ENCODE data around the gene CDKAL1.
A peak's percentile ranks its signal among the peaks of the same experiment; 100 is the strongest.

The CDKAL1 gene

GRCh38 chr6:20532881-20533280 lies 1.4 kb upstream of the CDKAL1 start:
- Histone ChIP-seq H3K9me3 (no peaks in the 10 kb centered on the region), H3K36me3 (no peaks in the 10 kb centered on the region), H3K27me3 (no peaks in the 10 kb centered on the region), H3K4me3 (ENCODE audit: low read depth, low read length) (no peak overlapping the region), H3K4me1 (peaks cover 9% of the 10 kb centered on the region)
- TF ChIP-seq, protein P1, sequence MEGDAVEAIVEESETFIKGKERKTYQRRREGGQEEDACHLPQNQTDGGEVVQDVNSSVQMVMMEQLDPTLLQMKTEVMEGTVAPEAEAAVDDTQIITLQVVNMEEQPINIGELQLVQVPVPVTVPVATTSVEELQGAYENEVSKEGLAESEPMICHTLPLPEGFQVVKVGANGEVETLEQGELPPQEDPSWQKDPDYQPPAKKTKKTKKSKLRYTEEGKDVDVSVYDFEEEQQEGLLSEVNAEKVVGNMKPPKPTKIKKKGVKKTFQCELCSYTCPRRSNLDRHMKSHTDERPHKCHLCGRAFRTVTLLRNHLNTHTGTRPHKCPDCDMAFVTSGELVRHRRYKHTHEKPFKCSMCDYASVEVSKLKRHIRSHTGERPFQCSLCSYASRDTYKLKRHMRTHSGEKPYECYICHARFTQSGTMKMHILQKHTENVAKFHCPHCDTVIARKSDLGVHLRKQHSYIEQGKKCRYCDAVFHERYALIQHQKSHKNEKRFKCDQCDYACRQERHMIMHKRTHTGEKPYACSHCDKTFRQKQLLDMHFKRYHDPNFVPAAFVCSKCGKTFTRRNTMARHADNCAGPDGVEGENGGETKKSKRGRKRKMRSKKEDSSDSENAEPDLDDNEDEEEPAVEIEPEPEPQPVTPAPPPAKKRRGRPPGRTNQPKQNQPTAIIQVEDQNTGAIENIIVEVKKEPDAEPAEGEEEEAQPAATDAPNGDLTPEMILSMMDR (IDR thresholded peaks at IDR 0.05; ENCODE audit: low read depth, low read length), result no peak
- DNase-seq, result no peak

DNA sequence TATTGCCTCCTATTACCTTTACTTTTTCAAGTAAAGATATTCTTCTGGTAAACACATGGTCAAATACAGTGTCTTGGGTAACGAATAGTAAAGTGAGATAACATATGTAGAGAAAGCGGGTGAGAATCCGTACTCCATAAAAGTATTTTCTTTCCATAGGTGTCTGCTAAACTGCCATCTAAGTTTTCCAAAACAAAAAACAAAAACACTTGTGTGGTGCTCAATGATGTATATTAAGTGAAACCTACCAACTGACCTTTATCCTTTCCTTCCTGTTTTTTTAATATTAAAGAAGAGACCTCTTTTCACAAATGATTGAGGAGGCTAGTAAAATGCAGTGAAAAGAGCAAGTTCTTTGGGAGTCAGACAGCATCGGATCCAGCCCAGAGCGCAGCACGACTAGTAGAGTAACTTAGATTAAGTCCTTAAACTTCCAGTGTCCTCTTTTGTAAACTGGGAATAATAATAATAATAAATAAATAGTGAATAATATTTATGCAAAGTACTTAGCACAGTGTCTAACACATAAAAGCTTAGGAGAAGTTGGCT lies 437 bp upstream of the CDKAL1 start:
- Histone ChIP-seq H3K4me3 (ENCODE audit: low read depth, low read length) (peak overlapping the region; percentile 99), H3K4me1 (peaks cover 6% of the 10 kb centered on the region), H3K27me3 (no peaks in the 10 kb centered on the region), H3K9me3 (no peaks in the 10 kb centered on the region), H3K36me3 (no peaks in the 10 kb centered on the region; the same call in 1 of the 2 replicates)
- TF ChIP-seq, protein P1 (IDR thresholded peaks at IDR 0.05; ENCODE audit: low read depth, low read length), result no peak
- DNase-seq, result no peak

DNA sequence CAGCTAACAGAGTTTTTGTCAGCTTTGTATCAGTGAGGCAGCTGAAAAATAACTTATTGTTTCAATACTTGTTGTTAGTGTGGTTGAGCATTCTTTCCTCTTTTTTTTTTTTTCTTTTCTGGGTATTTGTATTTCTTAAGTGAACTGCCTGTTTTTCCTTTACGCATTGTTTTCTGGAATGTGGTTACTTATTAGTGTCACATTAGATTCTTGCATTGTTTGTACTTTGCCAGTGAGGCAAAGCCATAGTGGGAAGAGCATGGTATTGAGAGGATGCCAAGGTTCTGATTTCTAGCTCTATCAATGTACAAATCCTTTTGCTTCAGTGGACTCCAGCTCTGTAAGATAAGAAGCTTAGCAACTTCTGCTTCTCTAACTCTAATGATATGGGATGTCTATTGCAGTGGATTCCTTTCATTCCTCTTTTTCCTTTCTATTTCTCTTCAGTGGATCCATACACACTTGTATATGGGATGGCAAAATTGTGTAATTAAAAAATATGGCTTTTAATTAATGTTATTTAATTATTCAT lies 3.9 kb downstream of the CDKAL1 start:
- Histone ChIP-seq H3K4me1 (peaks cover 6% of the 10 kb centered on the region), H3K9me3 (no peaks in the 10 kb centered on the region), H3K36me3 (peaks cover 8% of the 10 kb centered on the region; the same call in 1 of the 2 replicates), H3K4me3 (ENCODE audit: low read depth, low read length) (no peak overlapping the region), H3K27me3 (no peaks in the 10 kb centered on the region)
- TF ChIP-seq, protein P1 (IDR thresholded peaks at IDR 0.05; ENCODE audit: low read depth, low read length), result no peak
- DNase-seq, result no peak

DNA sequence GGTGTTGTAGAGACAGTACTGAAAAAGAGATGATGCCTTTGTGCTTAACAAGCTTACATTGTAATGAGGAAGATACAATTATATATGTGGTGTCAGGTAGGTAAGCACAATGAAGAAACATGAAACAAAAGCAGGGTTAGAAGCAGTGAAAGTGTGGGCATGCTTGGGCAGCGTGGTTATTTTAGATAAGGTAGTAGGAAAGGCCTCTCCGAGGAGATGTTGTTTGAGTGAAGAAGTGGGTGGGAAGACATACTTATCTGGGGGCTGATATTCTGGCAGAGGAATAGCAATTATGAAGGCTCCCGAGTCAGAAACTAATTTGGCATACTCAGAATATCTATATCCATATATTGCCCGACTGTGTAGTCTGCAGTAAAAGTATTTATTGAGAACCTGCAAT lies 4.7 kb downstream of the CDKAL1 start:
- H3K9me3 ChIP-seq, result no peaks in the 10 kb centered on the region
- TF ChIP-seq, protein P1 (IDR thresholded peaks at IDR 0.05; ENCODE audit: low read depth, low read length), result no peak
- no peak overlapping the region for H3K4me3 ChIP-seq (ENCODE audit: low read depth, low read length)
- H3K36me3 ChIP-seq, result peaks cover 8% of the 10 kb centered on the region; the same call in 1 of the 2 replicates
- H3K4me1 ChIP-seq, result peaks cover 6% of the 10 kb centered on the region
- no peak for DNase-seq
- no peaks in the 10 kb centered on the region for H3K27me3 ChIP-seq

DNA sequence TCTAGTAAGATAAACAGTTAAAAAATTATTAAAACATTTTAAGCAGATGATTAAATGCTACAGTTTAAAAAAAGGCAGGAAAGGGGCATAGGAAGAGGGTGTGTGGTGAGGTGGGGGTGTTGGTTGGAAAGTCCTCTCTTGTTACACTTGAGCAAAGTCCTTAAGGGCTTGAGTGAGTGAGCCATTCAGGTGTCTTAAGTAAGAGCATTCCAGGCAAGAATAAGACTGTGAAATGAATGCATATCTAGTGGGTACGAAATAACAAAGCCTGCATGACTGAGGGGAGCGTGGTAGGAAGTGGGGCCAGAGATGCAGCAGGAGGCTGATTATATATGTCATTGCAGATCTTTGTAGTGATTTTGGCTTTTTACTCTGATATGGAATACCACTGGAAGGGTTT lies 5.1 kb downstream of the CDKAL1 start:
- H3K4me3 ChIP-seq (ENCODE audit: low read depth, low read length), result no peak overlapping the region
- DNase-seq, result no peak
- peaks cover 6% of the 10 kb centered on the region for H3K4me1 ChIP-seq
- no peaks in the 10 kb centered on the region for H3K27me3 ChIP-seq
- H3K36me3 ChIP-seq, result peaks cover 8% of the 10 kb centered on the region; the same call in 1 of the 2 replicates
- no peaks in the 10 kb centered on the region for H3K9me3 ChIP-seq
- TF ChIP-seq, protein P1 (IDR thresholded peaks at IDR 0.05; ENCODE audit: low read depth, low read length), result no peak

DNA sequence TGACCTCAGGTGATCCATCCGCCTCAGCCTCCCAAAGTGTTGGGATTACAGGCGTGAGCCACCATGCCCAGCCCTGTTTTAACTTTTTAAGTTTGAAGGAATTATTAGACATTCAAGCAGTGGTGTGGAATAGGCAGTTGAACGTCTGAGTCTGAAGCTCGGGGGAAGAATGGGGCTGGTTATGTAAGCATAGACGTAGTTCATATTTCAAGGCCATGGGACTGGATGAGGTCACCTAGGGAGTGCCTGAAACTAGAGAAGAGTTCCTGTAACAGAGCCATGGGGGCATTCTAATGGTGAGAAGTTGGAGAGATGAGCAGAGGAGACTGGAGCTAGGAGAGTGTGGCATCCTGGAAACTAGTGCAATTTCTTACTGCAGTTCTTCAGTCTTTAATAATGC lies 6.4 kb downstream of the CDKAL1 start:
- Histone ChIP-seq H3K27me3 (no peaks in the 10 kb centered on the region), H3K4me3 (ENCODE audit: low read depth, low read length) (no peak overlapping the region), H3K36me3 (peaks cover 8% of the 10 kb centered on the region; the same call in 1 of the 2 replicates), H3K9me3 (no peaks in the 10 kb centered on the region), H3K4me1 (no peaks in the 10 kb centered on the region)
- TF ChIP-seq, protein P1 (IDR thresholded peaks at IDR 0.05; ENCODE audit: low read depth, low read length), result no peak
- no peak for DNase-seq

Data from BE2C (cell line).